A673 (cell line): ENCODE data around the gene LRFN4. TPM values are rescaled to one million over a fixed set of nuclear protein-coding genes. Genes with fewer than 3 reads are reported as not detected.

Experiments
- BruUV-seq: library from RNA; stranded (reverse); fragments of 400-500 nt; replicated peaks from 2 replicates; lab custom pipeline; 2021; lab: Mats Ljungman, UMichigan
- CTCF ChIA-PET: fragments of 300-600 bp; sonication (Branson Sonifier 250); formaldehyde crosslinking; loops from one replicate; lab custom pipeline; 2022; ENCODE audit warnings: antibody characterized with exemption; lab: Charles Lee
- POLR2A ChIA-PET: fragments of 300-600 bp; sonication (Branson Sonifier 250); formaldehyde crosslinking; loops from one replicate; lab custom pipeline; 2022; ENCODE audit warnings: antibody characterized with exemption; ENCODE audit not compliant: low non-redundant PET; lab: Charles Lee
- DNase-seq: peaks from one replicate; pipeline ENCODE4 v3.0.0-alpha.2; 2015; ENCODE audit warnings: low spot score
- H3K27ac ChIP-seq: fragments of 200-600 bp; sonication (generic); 2 replicates; pipeline ENCODE4 v1.5.1; 2016; ENCODE audit warnings: mixed run types, low read depth, mild to moderate bottlenecking, mixed read lengths, antibody characterized with exemption, low read length; ENCODE audit not compliant: poor library complexity, severe bottlenecking
- H3K27me3 ChIP-seq: fragments of 200-600 bp; sonication (generic); replicated peaks from 2 replicates; pipeline ENCODE4 v1.6.1; 2017; ENCODE audit warnings: mixed run types, low read depth, mild to moderate bottlenecking, mixed read lengths, antibody characterized with exemption, low read length; ENCODE audit not compliant: insufficient read depth, poor library complexity
- H3K36me3 ChIP-seq: fragments of 200-600 bp; sonication (generic); 2 replicates; pipeline ENCODE4 v1.6.1; 2016; ENCODE audit warnings: mixed run types, mild to moderate bottlenecking, mixed read lengths, antibody characterized with exemption, low read length; ENCODE audit not compliant: insufficient read depth, poor library complexity, severe bottlenecking
- H3K4me1 ChIP-seq: fragments of 200-600 bp; sonication (generic); 2 replicates; pipeline ENCODE4 v1.6.1; 2017; ENCODE audit warnings: mixed run types, mild to moderate bottlenecking, mixed read lengths, antibody characterized with exemption, low read length; ENCODE audit not compliant: insufficient read depth, poor library complexity, severe bottlenecking
- H3K4me3 ChIP-seq: fragments of 200-600 bp; sonication (generic); 2 replicates; pipeline ENCODE4 v1.5.1; 2016; ENCODE audit warnings: low read depth, mixed run types, mild to moderate bottlenecking, mixed read lengths, low read length; ENCODE audit not compliant: poor library complexity, severe bottlenecking
- H3K9me3 ChIP-seq: fragments of 200-600 bp; sonication (generic); 2 replicates; pipeline ENCODE4 v1.6.1; 2016; ENCODE audit warnings: mixed run types, low read depth, mild to moderate bottlenecking, mixed read lengths, antibody characterized with exemption, low read length; ENCODE audit not compliant: poor library complexity, severe bottlenecking
- EZH2 ChIP-seq: fragments of 200-600 bp; sonication (generic); IDR thresholded peaks from 2 replicates; pipeline ENCODE4 v1.6.1; 2017; ENCODE audit warnings: borderline replicate concordance, low read depth, mild to moderate bottlenecking, mixed read lengths, antibody characterized with exemption, low read length; ENCODE audit not compliant: poor library complexity, severe bottlenecking
- intact Hi-C: fragments of 100-400 bp; cut with micrococcal nuclease; formaldehyde crosslinking; loops from one replicate; pipeline ENCODE4 v1.10.0; 2022; ENCODE audit not compliant: unreplicated experiment
- total RNA-seq: library from RNA; stranded (reverse); gene quantifications from 2 replicates; pipeline ENCODE4 v1.2.3, GENCODE V29; 2021
- TF ChIP-seq, protein P1 (sequence below): fragments of 300-800, 200-600 bp; sonication (generic); conservative IDR thresholded peaks from 2 replicates; pipeline ENCODE4 v1.5.1; 2017; ENCODE audit warnings: low read depth, mild to moderate bottlenecking, antibody characterized with exemption, low read length, moderate library complexity, mixed read lengths

LRFN4 gene
- total RNA-seq, 1 experiment from 2014 or later = 57.2 TPM

- POLR2A ChIA-PET = no interaction called here
- Histone ChIP-seq H3K9me3 (no peaks in the 10 kb centered on the region), H3K36me3 (peaks cover 3% of the 10 kb centered on the region), H3K27ac (no peak overlapping the region), H3K27me3 (no peaks in the 10 kb centered on the region), H3K4me3 (no peak overlapping the region), H3K4me1 (no peaks in the 10 kb centered on the region)
- BruUV-seq = no TSS peak
- DNase-seq = no peak
- CTCF ChIA-PET = interaction anchor here (0.6 to 1.1 kb wide), 4 partner anchors 88 to 162 kb away, joined by 3 to 8 read pairs (median 4); no protein-coding TSS in a partner anchor
- TF ChIP-seq, protein P1, sequence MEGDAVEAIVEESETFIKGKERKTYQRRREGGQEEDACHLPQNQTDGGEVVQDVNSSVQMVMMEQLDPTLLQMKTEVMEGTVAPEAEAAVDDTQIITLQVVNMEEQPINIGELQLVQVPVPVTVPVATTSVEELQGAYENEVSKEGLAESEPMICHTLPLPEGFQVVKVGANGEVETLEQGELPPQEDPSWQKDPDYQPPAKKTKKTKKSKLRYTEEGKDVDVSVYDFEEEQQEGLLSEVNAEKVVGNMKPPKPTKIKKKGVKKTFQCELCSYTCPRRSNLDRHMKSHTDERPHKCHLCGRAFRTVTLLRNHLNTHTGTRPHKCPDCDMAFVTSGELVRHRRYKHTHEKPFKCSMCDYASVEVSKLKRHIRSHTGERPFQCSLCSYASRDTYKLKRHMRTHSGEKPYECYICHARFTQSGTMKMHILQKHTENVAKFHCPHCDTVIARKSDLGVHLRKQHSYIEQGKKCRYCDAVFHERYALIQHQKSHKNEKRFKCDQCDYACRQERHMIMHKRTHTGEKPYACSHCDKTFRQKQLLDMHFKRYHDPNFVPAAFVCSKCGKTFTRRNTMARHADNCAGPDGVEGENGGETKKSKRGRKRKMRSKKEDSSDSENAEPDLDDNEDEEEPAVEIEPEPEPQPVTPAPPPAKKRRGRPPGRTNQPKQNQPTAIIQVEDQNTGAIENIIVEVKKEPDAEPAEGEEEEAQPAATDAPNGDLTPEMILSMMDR = 0 out of 2 replicates have a peak, but pooled peaks have one; percentile 9
- no peak for TF ChIP-seq EZH2
- intact Hi-C loops = loop anchor here (1.0 to 5.0 kb wide), 3 partner anchors 140 to 427 kb away; no protein-coding TSS in a partner anchor
Measured at GRCh38 chr11:66834539-66834845, 22.4 kb upstream of the LRFN4 start.

GRCh38 chr11:66834943-66835342 is 21.9 kb upstream of the LRFN4 start:
- no peak for TF ChIP-seq EZH2
- TF ChIP-seq, protein P1 = no peak
- no peak for DNase-seq
- Histone ChIP-seq H3K9me3 (no peaks in the 10 kb centered on the region), H3K4me1 (no peaks in the 10 kb centered on the region), H3K27me3 (no peaks in the 10 kb centered on the region), H3K4me3 (no peak overlapping the region), H3K27ac (no peak overlapping the region), H3K36me3 (peaks cover 5% of the 10 kb centered on the region)
- no TSS peak for BruUV-seq
- POLR2A ChIA-PET = no interaction called here
- intact Hi-C loops = loop anchor here (1.0 to 5.0 kb wide), 3 partner anchors 141 to 428 kb away; no protein-coding TSS in a partner anchor
- CTCF ChIA-PET = interaction anchor here (0.6 to 1.1 kb wide), 3 partner anchors 140 to 162 kb away, joined by 3 to 8 read pairs (median 4); no protein-coding TSS in a partner anchor

- H3K9me3 ChIP-seq = no peaks in the 10 kb centered on the region
- no peak for TF ChIP-seq EZH2
- TF ChIP-seq, protein P1 = no peak
- intact Hi-C loops = no loop called here
- no peaks in the 10 kb centered on the region for H3K27me3 ChIP-seq
- CTCF ChIA-PET = no interaction called here
- H3K4me3 ChIP-seq = no peak overlapping the region
- no peak overlapping the region for H3K27ac ChIP-seq
- POLR2A ChIA-PET = no interaction called here
- H3K4me1 ChIP-seq = no peaks in the 10 kb centered on the region
- peaks cover 5% of the 10 kb centered on the region for H3K36me3 ChIP-seq
- no TSS peak for BruUV-seq
- DNase-seq = no peak
Measured at GRCh38 chr11:66835768-66836405, 21.0 kb upstream of the LRFN4 start.
